Breast epithelium (tissue), 3 donors: Measurements from ENCODE around the gene PCDHB1.

Experiments used
- POLR2A ChIP-seq: fragments of 450-650 bp; IDR thresholded peaks from one replicate; pipeline ENCODE4 v1.6.1; 2016; ENCODE audit warnings: antibody characterized with exemption, mild to moderate bottlenecking, moderate library complexity
- POLR2AphosphoS5 ChIP-seq, 3 donors: sonication (generic); formaldehyde crosslinking; IDR thresholded peaks; one replicate each; pipeline ENCODE4 v1.6.1; 2017; ENCODE audit warnings: antibody characterized with exemption in 3 of 3
- TF ChIP-seq, protein P1 (sequence below), 3 donors: fragments of 450-650 bp; IDR thresholded peaks; one replicate each; pipeline ENCODE4 v1.5.1; 2016 to 2017; ENCODE audit warnings: antibody characterized with exemption in 3 of 3, mild to moderate bottlenecking in 3 of 3, moderate library complexity in 3 of 3

- TF ChIP-seq, protein P1, sequence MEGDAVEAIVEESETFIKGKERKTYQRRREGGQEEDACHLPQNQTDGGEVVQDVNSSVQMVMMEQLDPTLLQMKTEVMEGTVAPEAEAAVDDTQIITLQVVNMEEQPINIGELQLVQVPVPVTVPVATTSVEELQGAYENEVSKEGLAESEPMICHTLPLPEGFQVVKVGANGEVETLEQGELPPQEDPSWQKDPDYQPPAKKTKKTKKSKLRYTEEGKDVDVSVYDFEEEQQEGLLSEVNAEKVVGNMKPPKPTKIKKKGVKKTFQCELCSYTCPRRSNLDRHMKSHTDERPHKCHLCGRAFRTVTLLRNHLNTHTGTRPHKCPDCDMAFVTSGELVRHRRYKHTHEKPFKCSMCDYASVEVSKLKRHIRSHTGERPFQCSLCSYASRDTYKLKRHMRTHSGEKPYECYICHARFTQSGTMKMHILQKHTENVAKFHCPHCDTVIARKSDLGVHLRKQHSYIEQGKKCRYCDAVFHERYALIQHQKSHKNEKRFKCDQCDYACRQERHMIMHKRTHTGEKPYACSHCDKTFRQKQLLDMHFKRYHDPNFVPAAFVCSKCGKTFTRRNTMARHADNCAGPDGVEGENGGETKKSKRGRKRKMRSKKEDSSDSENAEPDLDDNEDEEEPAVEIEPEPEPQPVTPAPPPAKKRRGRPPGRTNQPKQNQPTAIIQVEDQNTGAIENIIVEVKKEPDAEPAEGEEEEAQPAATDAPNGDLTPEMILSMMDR (IDR thresholded peaks at IDR 0.05), result no peak
- TF ChIP-seq POLR2A (no peak), POLR2AphosphoS5 (IDR thresholded peaks at IDR 0.05) (no peak)
Observed at GRCh38 chr5:141007791-141008190, 43.4 kb upstream of the PCDHB1 start.
